Ramos (cell line): ENCODE measurements around the gene PLG.
"Not testable (repeated sequence)": the region's sequence is repeated elsewhere in the genome, so short reads cannot be mapped to it uniquely, and the experiment has no call there.

Source experiments
- in situ Hi-C: fragments of 300-500 bp; cut with MboI; formaldehyde crosslinking; loops from one replicate; pipeline ENCODE4 v1.14.3; 2022; ENCODE audit warnings: low sequenced_read_pairs; ENCODE audit not compliant: unreplicated experiment

The PLG gene

GRCh38 chr6:160799801-160800506, 97.9 kb downstream of the PLG start:
- in situ Hi-C loops, result no loop called here

- in situ Hi-C loops, result no loop called here
These were observed 99.4 kb downstream of the PLG start for GRCh38 chr6:160801418-160801817.

- in situ Hi-C loops, result not testable (repeated sequence)
These were observed 100.0 kb downstream of the PLG start for GRCh38 chr6:160802049-160802448.
